H7 (cell line): ENCODE results near the gene MUC3A. TPM values are rescaled to one million over a fixed set of nuclear protein-coding genes. Genes with fewer than 3 reads are reported as not detected.
"Not testable (repeated sequence)": the region's sequence is repeated elsewhere in the genome, so short reads cannot be mapped to it uniquely, and the experiment has no call there.

Experiments
- DNase-seq: peaks from one replicate; pipeline ENCODE4 v3.0.0; 2012
- H3K27me3 ChIP-seq: 2 replicates; pipeline ENCODE4 v1.6.0; 2011; ENCODE audit warnings: mild to moderate bottlenecking, low read length; ENCODE audit not compliant: control insufficient read depth, insufficient read depth
- H3K36me3 ChIP-seq: replicated peaks from 2 replicates; pipeline ENCODE4 v1.5.1; 2011; ENCODE audit warnings: low read length; ENCODE audit not compliant: control insufficient read depth, insufficient read depth
- H3K4me3 ChIP-seq: 2 replicates; pipeline ENCODE4 v1.5.1; 2011; ENCODE audit warnings: low read depth, mild to moderate bottlenecking, control low read depth, low read length, moderate library complexity; ENCODE audit not compliant: insufficient read depth
- total RNA-seq: library from RNA; depleted of rRNA; stranded (reverse); fragments of >200 nt; shearing (Covaris generic); gene quantifications from 2 replicates; pipeline ENCODE4 v1.2.3, GENCODE V29; 2014

Gene MUC3A
- total RNA-seq, 1 experiment from 2014 or later = 8.5 TPM

DNA sequence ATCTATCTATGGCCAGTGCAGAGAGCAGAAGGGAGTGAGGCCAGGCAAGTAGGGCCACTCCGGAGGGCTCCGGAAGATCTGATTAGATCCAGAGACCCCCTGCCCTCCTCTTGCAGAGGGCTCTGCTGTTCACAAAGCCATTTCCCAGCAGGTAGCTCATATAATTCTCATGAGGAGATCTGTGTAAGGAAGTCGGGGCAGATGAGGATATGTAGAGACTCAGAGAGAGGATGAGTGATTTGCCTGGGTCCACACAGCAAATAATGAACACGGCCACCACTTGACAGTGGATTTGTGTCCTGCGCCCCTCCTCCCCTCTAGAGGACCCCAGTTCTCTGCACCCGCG is 22.6 kb downstream of the MUC3A start:
- Histone ChIP-seq H3K27me3 (peaks cover 8% of the 10 kb centered on the region), H3K4me3 (no peak overlapping the region), H3K36me3 (no peaks in the 10 kb centered on the region; the same call in 1 of the 2 replicates)
- peak; percentile 44 for DNase-seq

DNA sequence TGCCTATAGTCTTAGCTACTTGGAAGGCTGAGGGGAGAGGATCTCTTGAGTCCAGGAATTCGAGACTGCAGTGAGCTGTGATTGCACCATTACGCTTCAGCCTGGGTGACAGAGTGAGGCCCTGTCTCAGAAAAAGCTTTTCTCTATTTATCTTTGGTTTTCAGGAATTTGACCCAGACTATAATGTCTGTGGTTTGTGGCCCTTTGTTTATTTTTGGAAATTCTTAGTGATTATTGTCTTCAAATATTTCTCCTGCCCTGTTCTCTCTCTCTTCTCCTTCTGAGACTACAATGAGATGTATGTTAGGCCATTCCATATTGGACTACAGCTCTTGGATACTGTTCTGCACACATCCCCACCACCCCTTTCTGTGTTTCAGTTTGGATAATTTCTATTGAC is 24.7 kb downstream of the MUC3A start:
- Histone ChIP-seq H3K36me3 (no peaks in the 10 kb centered on the region; the same call in 1 of the 2 replicates), H3K4me3 (no peak overlapping the region), H3K27me3 (no peaks in the 10 kb centered on the region)
- no peak for DNase-seq

DNA sequence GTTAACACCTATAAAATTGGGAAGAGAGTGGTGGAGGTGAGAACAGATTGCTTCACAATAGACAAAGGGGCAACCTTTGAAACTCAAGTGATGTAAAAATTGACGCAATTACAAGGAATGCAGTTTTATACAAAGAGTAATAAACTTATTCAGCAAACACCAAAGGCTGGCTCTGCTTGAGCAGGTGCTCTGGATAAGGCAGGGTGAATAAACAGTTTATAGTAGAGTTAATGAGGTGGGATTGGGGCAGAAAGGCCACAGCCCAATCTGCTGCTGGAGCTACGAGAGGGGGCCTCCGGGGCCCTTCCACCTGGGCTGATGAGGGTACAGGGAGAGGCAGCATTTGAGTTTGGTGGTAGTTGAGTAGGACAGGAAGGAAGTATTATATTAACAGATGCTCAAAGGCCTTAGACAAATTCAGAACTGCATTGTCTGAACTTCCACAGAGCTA is 26.1 kb downstream of the MUC3A start:
- DNase-seq = no peak
- Histone ChIP-seq H3K4me3 (no peak overlapping the region), H3K27me3 (no peaks in the 10 kb centered on the region), H3K36me3 (no peaks in the 10 kb centered on the region)

DNA sequence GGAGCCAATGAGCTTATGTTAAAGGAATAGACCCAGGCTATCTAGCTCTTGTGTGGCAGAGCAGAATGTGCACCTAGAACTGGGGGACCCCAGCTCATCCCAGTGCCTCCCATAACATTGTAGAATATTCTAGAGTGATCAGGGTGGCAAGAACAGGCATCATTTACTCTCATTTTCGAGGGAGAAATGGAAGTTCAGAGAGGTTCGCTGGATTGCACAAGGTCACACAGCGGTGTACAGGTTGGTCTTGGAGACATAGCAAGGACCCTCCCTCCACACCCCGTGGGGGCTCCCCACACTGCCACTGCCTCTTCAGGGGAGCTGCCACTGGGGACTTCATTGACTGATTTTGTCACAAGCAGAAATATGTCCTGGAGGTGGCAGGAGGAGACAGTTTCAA is 29.0 kb downstream of the MUC3A start:
- no peak for DNase-seq
- Histone ChIP-seq H3K36me3 (no peaks in the 10 kb centered on the region), H3K27me3 (no peaks in the 10 kb centered on the region), H3K4me3 (no peak overlapping the region)

DNA sequence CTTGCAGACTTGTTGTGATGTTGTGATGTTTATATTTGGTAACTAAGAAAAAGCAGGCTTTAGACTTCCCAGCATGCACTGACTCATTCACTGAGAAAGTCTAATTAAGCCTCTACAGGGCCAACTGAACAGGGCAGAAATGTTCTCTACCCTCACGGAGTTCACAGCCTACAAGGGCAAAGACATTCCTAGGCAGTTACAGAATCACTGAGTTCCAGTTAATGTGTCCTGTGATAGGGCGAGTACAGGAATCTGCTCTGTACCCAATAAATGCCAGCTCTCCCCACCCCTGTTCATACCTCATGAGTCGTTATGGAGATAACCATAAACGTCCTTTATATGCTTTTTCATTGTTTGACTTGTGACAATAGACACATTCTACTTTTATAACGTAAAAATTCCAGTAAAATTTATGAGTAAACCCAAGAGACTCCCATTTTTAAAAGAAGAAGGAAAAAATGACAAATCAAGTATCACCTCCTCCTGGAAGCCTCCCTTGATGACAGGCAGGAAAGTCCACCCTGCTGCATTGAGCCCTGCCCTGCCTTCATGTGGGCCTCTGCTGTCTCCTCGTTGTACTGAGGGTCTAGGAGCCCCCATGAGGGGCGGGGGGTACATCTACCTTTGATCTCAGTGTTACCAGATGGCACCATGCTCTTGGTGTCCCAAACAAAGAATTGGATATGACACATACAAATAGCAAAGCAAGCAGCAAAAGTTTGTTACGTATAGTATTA is 34.3 kb downstream of the MUC3A start:
- Histone ChIP-seq H3K4me3 (no peak overlapping the region), H3K27me3 (no peaks in the 10 kb centered on the region), H3K36me3 (no peaks in the 10 kb centered on the region)
- DNase-seq = no peak

DNA sequence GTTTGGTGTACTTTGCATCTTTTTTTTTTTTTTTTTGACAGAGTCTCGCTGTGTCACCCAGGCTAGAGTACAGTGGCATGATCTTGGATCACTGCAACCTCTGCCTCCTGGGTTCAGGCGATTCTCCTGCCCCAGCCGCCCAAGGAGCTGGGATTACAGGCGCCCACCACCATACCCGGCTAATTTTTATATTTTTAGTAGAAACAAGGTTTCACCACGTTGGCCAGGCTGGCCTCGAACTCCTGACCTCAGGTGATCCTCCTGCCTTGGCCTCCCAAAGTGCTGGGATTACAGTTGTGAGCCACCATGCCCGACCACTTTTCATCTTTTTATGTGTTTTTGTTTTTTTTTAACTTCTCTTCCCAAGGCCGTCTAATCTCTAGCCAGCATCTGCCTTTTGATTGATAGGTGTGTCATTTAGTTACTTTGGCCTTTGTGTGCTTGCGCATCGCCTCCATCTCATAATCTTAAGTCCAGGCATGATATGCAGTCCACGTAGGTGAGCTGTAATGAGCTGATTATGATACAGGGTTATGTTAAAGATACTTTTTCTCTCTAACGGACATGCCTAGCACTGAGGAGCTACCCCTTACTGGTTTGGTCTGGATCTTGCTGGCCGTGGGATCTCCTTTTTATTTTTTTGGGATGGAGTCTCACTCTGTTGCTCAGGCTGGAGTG is 35.0 kb downstream of the MUC3A start:
- H3K27me3 ChIP-seq, H3K4me3 ChIP-seq, DNase-seq, H3K36me3 ChIP-seq: not testable (repeated sequence)

DNA sequence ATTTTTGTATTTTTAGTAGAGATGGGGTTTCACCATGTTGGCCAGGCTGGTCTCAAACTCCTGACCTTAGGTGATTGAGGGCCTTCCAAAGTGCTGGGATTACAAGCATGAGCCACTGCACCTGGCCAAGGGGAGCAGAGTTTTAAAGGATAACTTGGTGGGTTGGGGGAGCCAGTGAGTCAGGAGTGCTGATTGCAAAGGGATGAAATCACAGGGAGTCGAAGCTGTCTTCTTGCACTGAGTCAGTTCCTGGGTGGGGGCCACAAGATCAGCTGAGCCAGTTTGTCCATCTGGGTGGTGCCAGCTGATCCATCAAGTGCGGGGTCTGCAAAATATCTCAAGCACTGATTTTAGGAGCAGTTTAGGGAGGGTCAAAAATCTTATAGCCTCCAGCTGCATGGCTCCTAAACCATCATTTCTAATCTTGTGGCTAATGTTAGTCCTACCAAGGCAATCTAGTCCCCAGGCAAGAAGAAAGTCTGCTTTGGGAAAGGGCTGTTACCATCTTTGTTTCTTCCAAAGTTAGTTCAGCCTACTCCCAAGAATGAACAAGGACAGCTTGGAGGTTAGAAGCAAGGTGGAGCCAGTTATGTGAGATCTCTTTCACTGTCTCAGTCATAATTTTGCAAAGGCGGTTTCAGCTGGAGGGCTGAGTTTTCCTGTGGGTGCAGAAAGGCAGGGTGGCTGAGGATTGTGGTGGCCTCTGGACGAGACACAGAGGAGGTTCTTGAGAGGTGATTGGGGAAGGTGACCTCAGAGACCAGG is 35.9 kb downstream of the MUC3A start:
- not testable (repeated sequence) for H3K4me3 ChIP-seq, DNase-seq, H3K27me3 ChIP-seq, H3K36me3 ChIP-seq

DNA sequence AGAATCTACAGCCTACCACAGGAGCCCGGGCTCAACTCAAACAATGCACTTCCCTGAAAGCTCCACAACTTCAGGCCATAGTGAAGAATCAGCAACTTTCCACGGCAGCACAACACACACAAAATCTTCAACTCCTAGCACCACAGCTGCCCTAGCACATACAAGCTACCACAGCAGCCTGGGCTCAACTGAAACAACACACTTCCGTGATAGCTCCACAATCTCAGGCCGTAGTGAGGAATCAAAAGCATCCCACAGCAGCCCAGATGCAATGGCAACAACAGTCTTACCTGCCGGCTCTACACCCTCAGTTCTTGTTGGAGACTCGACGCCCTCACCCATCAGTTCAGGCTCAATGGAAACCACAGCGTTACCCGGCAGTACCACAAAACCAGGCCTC is 42.3 kb downstream of the MUC3A start:
- no peaks in the 10 kb centered on the region for H3K27me3 ChIP-seq
- no peaks in the 10 kb centered on the region for H3K36me3 ChIP-seq
- no peak overlapping the region for H3K4me3 ChIP-seq
- DNase-seq = no peak

DNA sequence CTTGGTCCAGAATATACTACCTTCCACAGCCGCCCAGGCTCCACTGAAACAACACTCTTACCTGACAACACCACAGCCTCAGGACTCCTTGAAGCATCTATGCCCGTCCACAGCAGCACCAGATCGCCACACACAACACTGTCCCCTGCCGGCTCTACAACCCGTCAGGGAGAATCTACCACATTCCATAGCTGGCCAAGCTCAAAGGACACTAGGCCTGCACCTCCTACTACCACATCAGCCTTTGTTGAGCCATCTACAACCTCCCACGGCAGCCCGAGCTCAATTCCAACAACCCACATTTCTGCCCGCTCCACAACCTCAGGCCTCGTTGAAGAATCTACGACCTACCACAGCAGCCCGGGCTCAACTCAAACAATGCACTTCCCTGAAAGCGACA is 42.9 kb downstream of the MUC3A start:
- H3K36me3 ChIP-seq, H3K4me3 ChIP-seq, DNase-seq, H3K27me3 ChIP-seq: not testable (repeated sequence)

DNA sequence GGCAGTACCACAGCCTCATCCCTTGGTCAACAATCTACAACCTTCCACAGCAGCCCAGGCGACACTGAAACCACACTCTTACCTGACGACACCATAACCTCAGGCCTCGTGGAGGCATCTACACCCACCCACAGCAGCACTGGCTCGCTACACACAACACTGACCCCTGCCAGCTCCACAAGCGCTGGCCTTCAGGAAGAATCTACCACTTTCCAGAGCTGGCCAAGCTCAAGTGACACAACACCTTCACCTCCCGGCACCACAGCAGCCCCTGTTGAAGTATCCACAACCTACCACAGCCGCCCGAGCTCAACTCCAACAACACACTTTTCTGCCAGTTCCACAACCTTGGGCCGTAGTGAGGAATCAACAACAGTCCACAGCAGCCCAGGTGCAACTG is 45.3 kb downstream of the MUC3A start:
- H3K36me3 ChIP-seq, DNase-seq, H3K27me3 ChIP-seq, H3K4me3 ChIP-seq: not testable (repeated sequence)

DNA sequence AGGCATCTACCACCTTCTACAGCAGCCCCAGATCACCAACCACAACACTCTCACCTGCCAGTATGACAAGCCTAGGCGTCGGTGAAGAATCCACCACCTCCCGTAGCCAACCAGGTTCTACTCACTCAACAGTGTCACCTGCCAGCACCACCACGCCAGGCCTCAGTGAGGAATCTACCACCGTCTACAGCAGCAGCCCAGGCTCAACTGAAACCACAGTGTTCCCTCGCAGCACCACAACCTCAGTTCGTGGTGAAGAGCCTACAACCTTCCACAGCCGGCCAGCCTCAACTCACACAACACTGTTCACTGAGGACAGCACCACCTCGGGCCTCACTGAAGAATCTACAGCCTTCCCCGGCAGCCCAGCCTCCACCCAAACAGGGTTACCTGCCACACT is 49.2 kb downstream of the MUC3A start:
- not testable (repeated sequence) for H3K36me3 ChIP-seq, H3K27me3 ChIP-seq, H3K4me3 ChIP-seq, DNase-seq

DNA sequence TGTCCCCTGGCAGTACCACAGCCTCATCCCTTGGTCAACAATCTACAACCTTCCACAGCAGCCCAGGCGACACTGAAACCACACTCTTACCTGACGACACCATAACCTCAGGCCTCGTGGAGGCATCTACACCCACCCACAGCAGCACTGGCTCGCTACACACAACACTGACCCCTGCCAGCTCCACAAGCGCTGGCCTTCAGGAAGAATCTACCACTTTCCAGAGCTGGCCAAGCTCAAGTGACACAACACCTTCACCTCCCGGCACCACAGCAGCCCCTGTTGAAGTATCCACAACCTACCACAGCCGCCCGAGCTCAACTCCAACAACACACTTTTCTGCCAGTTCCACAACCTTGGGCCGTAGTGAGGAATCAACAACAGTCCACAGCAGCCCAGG is 50.0 kb downstream of the MUC3A start:
- not testable (repeated sequence) for DNase-seq

DNA sequence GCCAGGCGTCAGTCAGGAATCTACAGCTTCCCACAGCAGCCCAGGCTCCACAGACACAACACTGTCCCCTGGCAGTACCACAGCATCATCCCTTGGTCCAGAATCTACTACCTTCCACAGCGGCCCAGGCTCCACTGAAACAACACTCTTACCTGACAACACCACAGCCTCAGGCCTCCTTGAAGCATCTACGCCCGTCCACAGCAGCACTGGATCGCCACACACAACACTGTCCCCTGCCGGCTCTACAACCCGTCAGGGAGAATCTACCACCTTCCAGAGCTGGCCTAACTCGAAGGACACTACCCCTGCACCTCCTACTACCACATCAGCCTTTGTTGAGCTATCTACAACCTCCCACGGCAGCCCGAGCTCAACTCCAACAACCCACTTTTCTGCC is 50.7 kb downstream of the MUC3A start:
- not testable (repeated sequence) for H3K27me3 ChIP-seq, DNase-seq, H3K4me3 ChIP-seq, H3K36me3 ChIP-seq

More for the DNA sequence above, 50.0 kb downstream of the MUC3A start:
- H3K27me3 ChIP-seq, H3K4me3 ChIP-seq, H3K36me3 ChIP-seq: not testable (repeated sequence)

DNA sequence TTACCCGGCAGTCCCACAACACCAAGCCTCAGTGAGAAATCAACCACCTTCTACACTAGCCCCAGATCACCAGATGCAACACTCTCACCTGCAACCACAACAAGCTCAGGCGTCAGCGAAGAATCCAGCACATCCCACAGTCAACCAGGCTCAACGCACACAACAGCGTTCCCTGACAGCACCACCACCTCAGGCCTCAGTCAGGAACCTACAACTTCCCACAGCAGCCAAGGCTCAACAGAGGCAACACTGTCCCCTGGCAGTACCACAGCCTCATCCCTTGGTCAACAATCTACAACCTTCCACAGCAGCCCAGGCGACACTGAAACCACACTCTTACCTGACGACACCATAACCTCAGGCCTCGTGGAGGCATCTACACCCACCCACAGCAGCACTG is 53.0 kb downstream of the MUC3A start:
- DNase-seq, H3K27me3 ChIP-seq, H3K4me3 ChIP-seq, H3K36me3 ChIP-seq: not testable (repeated sequence)

DNA sequence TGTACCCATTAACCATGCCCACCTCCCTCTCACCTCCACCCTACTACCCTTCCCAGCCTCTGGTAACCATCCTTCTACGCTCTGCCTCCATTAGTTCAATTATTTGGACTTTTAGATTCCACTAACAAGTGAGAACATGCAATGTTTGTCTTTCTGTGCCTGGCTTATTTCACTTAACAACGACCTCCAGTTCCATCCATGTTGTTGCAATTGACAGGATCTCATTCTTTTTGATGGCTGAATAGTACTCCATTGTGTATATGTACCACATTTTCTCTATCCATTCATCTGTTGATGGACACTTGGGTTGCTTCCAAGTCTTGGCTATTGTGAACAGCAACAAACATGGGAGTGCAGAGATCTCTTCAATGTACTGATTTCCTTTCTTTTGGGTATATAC is 58.0 kb downstream of the MUC3A start:
- DNase-seq, H3K4me3 ChIP-seq, H3K36me3 ChIP-seq, H3K27me3 ChIP-seq: not testable (repeated sequence)
